HG02759 (cell line): ENCODE results near the gene MAN1B1.

Source experiments
- ATAC-seq: cut with Tn5 transposase; IDR thresholded peaks from one replicate; pipeline ENCODE4 v1.9.1; 2021; ENCODE audit warnings: mild to moderate bottlenecking, moderate library complexity; ENCODE audit not compliant: unreplicated experiment

Gene MAN1B1

GRCh38 chr9:137141976-137142936 is 55.5 kb downstream of the MAN1B1 start:
- no peak for ATAC-seq

DNA sequence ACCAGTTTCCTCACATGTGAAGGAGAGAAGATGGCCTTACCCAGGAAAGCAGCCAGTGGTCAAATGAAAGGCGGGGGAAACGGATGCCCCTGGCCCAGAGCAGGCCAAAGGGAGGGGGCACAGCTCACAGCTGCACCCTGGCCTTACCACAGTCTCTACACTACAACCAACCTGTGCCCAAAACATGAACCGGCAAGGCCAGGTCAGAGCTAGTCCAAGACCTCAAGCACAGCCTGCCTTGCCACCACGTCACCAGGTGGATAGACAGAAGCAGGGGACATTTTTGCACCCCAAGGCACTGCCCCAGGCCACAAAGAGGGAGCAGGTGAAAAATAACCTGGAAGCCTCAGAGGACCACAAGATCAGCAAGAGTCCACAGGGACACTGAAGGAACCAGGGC is 56.7 kb downstream of the MAN1B1 start:
- no peak for ATAC-seq

DNA sequence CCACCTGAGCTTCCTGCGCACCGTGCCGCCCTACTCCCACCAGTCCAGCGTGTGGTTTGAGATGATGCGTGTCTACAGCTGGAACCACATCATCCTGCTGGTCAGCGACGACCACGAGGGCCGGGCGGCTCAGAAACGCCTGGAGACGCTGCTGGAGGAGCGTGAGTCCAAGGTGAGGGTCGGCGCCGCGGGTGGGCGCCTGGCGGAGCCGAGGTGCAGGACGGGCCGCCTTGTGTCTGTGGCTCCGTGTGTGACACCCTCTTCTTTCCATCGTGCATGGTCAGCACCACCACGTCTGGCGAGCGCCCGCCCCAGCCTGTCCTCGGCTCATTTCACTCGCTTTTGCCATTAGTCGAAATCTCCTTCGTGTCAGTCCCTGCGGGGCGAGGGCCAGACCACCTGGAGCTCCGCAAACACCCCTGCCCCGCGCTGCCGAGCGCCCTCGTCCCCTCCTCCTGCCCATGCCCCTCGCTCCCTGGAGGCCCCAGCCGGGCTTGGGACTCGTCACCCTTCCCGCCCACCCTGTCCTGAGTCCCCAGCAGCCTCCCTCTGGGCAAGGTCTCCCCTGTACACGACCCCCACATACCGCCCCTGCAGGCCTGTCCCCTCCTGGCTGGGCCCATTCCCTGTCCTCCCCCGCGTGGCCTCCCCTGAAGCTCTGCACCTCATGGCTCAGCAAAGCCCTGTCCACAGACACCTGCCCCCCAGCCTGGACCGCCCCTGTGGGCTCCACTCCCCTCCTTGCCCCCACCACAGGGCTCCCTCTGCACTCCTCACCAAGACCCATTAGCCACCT is 59.1 kb downstream of the MAN1B1 start:
- ATAC-seq, result no peak

DNA sequence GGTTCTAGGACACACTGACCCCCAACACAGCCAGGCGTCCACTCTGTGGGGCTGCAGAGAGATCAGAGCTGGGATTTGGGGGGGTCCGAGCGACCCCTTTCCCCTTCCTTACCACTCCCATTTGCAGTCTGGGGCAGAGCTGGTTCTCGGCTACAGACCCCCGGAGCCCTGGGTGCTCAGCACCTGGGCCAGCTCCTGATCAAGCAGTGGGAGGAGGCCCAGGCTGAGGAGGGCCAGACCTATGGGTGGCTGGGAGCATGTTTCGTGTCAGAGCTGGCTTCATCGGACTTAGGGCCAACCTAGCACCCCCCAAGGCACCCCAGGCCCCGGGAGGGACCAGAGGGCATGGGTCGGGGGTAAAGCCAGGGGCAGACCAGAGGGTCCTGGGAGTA is 59.7 kb downstream of the MAN1B1 start:
- ATAC-seq, result no peak

GRCh38 chr9:137147091-137147792 is 60.5 kb downstream of the MAN1B1 start:
- ATAC-seq, result no peak

GRCh38 chr9:137147793-137148160 is 61.0 kb downstream of the MAN1B1 start:
- no peak for ATAC-seq

GRCh38 chr9:137148242-137148641 is 61.5 kb downstream of the MAN1B1 start:
- no peak for ATAC-seq

- ATAC-seq, result no peak
Observed at GRCh38 chr9:137148661-137149060, 61.9 kb downstream of the MAN1B1 start.

DNA sequence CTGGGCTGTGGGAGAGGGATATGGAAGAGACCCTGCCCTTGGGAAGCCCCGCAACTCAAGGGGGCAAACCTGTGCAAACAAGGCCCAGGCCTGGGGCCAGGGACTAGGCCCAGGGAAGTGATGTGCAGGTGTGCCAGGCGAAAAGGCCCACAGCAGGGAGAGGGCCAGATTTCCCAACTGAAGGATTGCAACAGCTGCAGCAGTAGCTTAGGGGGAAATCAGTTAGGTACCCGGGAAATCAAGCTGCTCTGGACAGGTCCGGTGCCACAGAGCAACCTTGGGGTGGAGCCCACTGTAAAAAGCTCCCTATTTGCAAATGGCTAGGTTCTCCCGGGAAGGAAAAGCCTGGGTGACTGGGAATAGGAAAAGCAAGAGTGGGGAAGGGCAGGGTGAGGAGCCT is 62.6 kb downstream of the MAN1B1 start:
- ATAC-seq, result no peak

DNA sequence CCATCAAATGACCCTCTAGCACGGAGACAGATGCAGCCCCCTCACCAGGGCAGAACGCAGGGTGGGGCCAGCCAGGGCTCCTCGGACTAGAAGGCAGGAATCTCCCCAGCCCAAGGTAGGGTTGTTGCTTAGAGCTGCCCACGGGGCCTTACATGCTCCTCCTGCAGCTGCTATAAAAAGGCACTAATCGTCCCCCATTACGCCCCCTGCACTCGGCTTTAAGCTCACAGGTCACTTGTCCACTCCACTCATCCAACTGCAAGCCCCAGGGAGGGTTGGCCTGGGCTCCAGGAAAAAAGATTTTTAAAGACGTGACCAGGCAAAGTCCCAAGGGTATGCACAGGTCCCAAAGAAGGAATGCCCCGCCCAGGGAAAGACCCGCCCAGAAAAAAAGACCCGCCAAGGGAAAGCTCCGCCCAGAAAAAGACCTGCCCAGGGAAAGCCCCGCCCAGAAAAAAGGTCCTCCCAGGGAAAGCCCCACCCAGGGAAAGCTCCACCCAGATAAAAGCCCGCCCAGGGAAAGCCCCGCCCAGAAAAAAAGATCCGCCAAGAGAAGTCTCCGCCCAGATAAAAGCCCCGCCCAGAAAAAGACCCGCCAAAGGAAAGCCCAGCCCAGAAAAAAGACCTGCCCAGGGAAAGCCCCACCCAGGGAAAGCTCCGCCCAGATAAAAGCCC is 63.3 kb downstream of the MAN1B1 start:
- ATAC-seq, result peak; percentile 30

GRCh38 chr9:137150617-137151457 is 64.1 kb downstream of the MAN1B1 start:
- ATAC-seq, result peak; percentile 57

DNA sequence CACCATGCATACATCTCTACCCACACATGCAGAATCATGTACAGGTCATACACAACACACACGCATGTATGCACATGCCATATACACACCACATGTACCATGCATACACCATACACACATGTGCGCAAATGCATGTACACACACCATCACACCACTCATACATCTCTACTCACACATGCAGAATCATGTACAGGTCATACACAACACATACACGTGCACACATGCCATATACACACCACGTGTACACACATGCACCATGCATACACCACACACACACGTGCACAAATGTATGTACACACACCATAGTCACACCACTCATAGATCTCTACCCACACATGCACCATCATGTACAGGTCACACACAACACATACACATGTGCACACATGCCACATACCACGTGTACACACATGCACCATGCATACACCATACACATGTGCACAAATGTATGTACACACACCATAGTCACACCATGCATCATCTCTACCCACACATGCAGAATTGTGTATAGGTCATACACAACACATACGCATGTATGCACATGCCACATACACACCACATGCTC is 66.1 kb downstream of the MAN1B1 start:
- no peak for ATAC-seq

DNA sequence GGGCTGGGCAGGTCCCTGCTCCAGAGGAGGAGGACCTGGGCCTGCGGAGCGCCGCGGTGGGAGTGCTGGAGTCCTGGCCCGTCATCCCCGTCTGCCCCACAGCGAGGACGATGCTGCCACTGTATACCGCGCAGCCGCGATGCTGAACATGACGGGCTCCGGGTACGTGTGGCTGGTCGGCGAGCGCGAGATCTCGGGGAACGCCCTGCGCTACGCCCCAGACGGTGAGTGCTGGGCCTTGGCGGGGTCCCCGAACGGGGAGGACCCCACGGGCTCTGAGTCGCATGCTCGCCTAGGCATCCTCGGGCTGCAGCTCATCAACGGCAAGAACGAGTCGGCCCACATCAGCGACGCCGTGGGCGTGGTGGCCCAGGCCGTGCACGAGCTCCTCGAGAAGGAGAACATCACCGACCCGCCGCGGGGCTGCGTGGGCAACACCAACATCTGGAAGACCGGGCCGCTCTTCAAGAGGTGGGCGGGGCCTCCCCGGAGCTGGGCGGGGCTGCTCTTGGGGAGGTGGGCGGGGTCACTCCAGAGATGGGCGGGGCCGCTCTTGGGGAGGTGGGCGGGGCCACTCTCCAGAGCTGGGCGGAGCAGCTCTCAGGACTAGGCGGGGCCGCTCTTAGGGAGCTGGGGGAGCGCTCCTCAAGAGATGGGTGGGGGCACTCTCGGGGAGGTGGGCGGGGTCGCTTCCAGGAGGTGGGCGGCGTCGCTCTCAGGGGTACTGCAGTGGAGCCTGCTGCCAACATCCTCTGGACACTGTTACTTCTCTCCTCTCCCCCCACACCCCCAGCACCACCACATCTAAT is 70.0 kb downstream of the MAN1B1 start:
- ATAC-seq, result no peak

DNA sequence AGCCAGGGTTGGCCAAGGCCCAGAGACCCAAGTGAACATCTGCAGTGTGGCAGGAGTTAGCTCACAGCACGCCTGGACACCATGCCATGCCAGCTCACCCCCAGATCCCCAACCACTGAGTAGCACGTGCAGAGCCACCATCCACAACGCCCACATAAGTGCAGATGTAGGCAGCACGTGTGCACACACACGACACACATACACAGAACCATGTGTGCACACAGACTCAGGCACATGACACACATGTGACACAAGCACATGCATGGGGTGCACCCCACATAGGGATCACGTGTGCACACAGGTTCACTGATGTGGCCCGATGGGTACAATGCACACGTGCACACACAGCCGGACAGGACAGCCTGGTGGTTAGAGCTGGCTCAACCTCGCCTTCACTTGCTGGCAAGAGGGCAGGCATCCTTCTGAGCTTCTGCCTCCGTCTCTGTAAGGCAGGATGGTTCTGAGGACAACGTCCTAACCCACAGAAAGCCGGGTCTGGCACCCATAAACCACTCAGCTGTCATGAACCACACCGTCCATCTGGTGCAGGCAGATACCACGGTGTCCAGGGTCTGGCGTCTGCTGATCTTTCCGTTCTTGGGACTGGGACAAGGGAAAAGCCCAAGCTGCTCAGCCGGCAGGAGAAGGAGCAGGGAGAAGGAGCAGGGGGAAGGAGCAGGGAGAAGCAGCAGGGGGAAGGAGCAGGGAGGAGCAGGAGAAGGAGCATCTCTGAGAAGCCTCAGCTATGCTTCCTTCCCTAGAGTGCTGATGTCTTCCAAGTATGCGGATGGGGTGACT is 71.0 kb downstream of the MAN1B1 start:
- no peak for ATAC-seq

GRCh38 chr9:137158625-137159024 is 71.8 kb downstream of the MAN1B1 start:
- no peak for ATAC-seq
